ENCODE measurements around the gene EXOSC3. TPM values are rescaled to one million over a fixed set of nuclear protein-coding genes. Genes with fewer than 3 reads are reported as not detected.

Gene EXOSC3
- total RNA-seq, 1 experiment from 2014 or later: 74.3 TPM

- DNase-seq (ENCODE audit: low read depth): no peak
Observed at GRCh38 chr9:37732086-37732741, 52.6 kb downstream of the EXOSC3 start.

- DNase-seq (ENCODE audit: low read depth): no peak
Observed at GRCh38 chr9:37730839-37731238, 54.0 kb downstream of the EXOSC3 start.

- DNase-seq (ENCODE audit: low read depth): no peak
Observed at GRCh38 chr9:37730256-37730655, 54.6 kb downstream of the EXOSC3 start.

Other genes with a start within 250 kb of the EXOSC3 start
- gene FBXO10, start 208.7 kb downstream of the EXOSC3 start, total RNA-seq (2014; rRNA removed; shearing (Covaris generic)): 2.6 and 7.2 TPM in 2 replicates
- gene TOMM5, start 192.5 kb downstream of the EXOSC3 start, total RNA-seq (2014; rRNA removed; shearing (Covaris generic)): 265 and 292 TPM in 2 replicates
- not detected in 2 replicates for gene FRMPD1, start 134.1 kb downstream of the EXOSC3 start, total RNA-seq (2014; rRNA removed; shearing (Covaris generic))
- gene TRMT10B, start 31.3 kb downstream of the EXOSC3 start, total RNA-seq (2014; rRNA removed; shearing (Covaris generic)): 1.7 and 2.0 TPM in 2 replicates
- 17.9 and 19.9 TPM in 2 replicates for gene DCAF10, start 15.7 kb upstream of the EXOSC3 start, total RNA-seq (2014; rRNA removed; shearing (Covaris generic))
- gene SLC25A51, start 119.1 kb upstream of the EXOSC3 start, total RNA-seq (2014; rRNA removed; shearing (Covaris generic)): 47.2 and 55.5 TPM in 2 replicates

Data from RPMI7951 (cell line).